ENCODE measurements around the gene EHMT2.

DNA sequence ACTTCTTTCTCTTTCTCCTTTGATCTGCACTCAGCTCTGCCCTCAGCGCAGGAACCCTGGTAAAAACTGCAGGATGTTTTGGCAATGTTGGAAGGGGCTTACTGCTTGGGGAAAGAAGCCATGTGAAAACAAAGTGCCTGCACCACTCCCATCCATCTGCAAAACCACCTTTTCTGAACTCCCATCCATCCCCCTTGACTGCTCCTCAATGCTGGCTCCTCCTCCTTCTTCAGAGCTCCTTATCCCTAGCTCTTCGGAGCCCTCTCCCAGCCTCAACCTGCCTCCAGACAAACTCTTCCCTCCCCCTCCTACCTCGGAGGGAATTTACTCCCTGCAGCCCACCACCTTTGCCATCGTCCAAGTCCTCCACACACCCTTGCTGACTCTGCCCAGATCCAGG lies 8.6 kb upstream of the EHMT2 start:
- TF ChIP-seq POLR2A (IDR thresholded peaks at IDR 0.05; ENCODE audit: low read length): no peak
- TF ChIP-seq GATA1 (IDR thresholded peaks at IDR 0.05; ENCODE audit: low read depth, low read length): no peak
